Skeletal muscle cell (primary cell): ENCODE measurements around the gene PROM2.

ENCODE experiments used
- DNase-seq: peaks from one replicate; pipeline ENCODE4 v3.0.0-alpha.2; 2010; ENCODE audit warnings: low read depth
- H3K4me3 ChIP-seq: 2 replicates; pipeline ENCODE4 v1.5.1; 2011; ENCODE audit warnings: low read depth, mild to moderate bottlenecking, control low read depth, low read length, moderate library complexity

PROM2 gene

GRCh38 chr2:95301876-95302641, 27.8 kb downstream of the PROM2 start:
- H3K4me3 ChIP-seq: no peak overlapping the region
- no peak for DNase-seq

- no peak for DNase-seq
- H3K4me3 ChIP-seq: no peak overlapping the region
These were observed 29.1 kb downstream of the PROM2 start for GRCh38 chr2:95303191-95303919.

DNA sequence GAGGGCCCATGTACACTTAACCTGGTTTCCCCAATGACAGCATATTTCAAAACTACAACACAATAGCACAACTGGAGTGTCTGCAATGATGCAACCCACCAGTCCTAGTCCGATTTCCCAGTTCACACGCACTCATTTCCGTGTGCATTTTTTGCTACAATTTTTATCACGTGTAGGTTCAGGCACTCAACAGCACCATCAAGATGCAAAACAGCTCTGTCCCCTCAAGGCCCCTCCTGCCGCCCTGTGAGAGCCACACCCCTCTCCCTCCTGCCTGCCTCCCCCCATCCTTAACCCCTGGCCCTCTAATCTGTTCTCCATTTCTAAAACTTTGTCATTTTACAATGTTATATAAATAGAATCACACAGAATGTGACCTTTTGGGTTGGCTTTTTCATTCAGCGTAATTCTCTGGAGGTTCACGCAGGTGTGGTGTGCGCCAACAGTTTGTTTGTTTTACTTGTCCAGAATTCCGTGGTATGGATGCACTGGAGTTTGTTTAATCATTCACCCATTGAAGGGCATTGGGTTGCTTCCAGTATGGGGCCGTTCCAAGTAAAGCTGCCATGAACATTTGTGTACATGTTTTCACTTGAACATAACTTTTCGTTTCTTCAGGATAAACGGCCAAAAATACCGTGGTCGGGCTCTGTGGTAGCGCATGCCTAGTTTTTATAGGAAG, 31.3 kb downstream of the PROM2 start:
- H3K4me3 ChIP-seq: no peak overlapping the region
- no peak for DNase-seq

DNA sequence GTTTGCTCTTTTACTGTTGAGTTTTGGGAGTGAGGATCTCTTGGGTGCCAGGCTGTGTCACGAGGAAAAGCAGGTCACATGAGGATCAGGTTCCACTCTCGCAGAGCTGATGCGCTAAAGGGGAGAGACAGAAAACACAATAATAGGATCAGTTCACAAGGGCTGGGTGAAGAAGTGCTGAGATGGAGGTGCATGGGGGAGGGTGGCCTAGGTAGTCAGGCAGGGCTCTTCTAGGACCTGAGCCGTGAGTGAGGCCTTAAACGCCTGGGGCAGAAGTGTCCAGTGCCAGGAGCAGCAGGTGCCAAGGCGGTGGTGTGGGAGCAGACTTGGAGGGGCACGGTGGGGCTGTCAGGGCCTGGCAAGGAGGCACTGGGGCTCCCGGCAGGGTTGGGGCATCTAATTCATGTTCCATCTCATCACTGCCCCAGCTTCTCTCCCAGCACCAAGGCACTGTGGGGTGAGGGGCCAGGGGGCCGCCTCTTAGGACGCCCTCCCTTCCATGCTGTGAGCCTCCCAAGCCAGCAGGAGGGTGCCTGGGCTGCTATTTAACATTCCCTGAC, 32.2 kb downstream of the PROM2 start:
- no peak for DNase-seq
- no peak overlapping the region for H3K4me3 ChIP-seq

DNA sequence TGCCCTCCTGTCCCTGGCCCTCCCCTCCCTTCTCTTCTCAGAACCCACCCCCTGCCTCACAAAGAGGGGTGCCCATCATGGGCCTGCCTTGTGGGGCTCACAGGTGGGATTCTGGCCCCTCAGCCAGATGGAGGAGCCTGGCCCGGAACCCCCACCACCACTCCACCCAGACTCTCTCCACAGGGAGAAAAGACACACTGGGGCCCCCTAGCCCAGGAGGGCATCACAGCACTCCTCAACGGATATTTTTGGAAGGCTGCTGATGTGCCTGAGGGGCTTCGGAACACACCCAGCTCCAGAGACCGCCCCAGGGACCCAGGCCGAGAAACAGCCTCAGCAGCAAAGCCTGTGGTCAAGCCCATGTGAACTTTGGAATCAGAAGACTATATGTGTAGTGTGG, 32.8 kb downstream of the PROM2 start:
- DNase-seq: no peak
- no peak overlapping the region for H3K4me3 ChIP-seq

- no peak overlapping the region for H3K4me3 ChIP-seq
- DNase-seq: no peak
These were observed 33.6 kb downstream of the PROM2 start for GRCh38 chr2:95307878-95308277.

- no peak for DNase-seq
- H3K4me3 ChIP-seq: no peak overlapping the region
These were observed 34.3 kb downstream of the PROM2 start for GRCh38 chr2:95308426-95308990.

- H3K4me3 ChIP-seq: no peak overlapping the region
- DNase-seq: no peak
These were observed 35.4 kb downstream of the PROM2 start for GRCh38 chr2:95309599-95309998.

- no peak overlapping the region for H3K4me3 ChIP-seq
- DNase-seq: no peak
These were observed 36.0 kb downstream of the PROM2 start for GRCh38 chr2:95310216-95310615.

DNA sequence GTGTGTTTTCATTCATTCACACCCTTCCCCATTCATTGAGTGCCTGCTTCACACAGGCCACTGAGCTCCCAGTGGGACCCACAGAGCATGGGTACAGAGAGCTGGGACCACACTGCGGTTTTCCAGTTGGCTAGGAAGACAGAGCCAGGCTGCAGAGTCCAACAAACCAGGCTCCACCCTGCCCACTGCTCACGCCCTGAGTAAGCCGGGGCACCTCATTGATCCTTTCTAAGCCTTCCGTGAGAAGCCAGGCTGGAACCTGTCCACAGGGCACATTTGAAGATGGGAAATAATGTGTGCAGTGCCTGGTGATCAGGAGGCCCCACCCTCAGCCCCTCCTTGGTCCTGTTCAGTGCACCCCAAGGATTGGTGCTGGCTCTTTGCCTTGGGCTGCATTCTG, 36.4 kb downstream of the PROM2 start:
- no peak overlapping the region for H3K4me3 ChIP-seq
- no peak for DNase-seq

GRCh38 chr2:95311815-95312542, 37.7 kb downstream of the PROM2 start:
- no peak for DNase-seq
- no peak overlapping the region for H3K4me3 ChIP-seq

- no peak overlapping the region for H3K4me3 ChIP-seq
- DNase-seq: no peak
These were observed 38.4 kb downstream of the PROM2 start for GRCh38 chr2:95312543-95313201.

DNA sequence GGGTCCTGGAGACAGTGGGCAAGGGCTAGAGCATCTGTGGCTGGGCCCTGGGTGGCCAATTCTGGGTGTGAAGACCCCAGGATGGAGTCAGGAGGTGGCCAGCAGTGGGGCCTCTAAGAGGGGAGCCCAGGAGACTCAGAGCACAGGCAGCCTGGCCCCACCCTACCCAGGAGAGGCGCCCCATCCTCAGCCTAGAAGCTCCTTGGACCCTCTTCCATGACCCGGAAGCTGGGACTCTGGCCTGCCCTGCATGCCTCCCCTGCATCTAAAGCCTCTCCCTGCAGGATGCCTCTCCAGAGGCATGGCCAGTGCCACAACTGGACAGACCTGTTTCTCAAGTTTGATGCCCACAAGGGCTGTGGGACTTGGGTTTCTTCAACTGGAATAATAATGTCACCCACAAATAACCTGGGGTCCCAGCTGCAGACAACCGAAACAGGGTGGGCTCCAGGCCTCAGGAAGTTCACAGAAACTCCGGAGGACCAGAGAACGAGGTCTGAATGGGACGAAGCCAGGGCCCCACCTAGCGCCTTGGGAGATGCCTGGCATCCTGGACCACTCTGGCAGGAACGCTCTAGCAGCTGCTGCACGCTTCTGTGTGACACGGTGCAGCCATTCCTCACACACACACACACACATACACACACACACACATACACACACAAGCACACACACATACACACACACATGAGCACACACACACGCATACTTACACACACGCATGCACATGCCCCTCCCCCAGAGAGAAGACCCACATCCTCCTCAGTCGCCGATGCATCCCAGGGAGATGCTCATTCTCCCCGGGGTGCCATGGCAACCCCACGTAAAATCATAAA, 39.3 kb downstream of the PROM2 start:
- no peak for DNase-seq

GRCh38 chr2:95314598-95314963, 40.3 kb downstream of the PROM2 start:
- no peak for DNase-seq
- H3K4me3 ChIP-seq: no peak overlapping the region

More for the DNA sequence above, 39.3 kb downstream of the PROM2 start:
- H3K4me3 ChIP-seq: no peak overlapping the region

DNA sequence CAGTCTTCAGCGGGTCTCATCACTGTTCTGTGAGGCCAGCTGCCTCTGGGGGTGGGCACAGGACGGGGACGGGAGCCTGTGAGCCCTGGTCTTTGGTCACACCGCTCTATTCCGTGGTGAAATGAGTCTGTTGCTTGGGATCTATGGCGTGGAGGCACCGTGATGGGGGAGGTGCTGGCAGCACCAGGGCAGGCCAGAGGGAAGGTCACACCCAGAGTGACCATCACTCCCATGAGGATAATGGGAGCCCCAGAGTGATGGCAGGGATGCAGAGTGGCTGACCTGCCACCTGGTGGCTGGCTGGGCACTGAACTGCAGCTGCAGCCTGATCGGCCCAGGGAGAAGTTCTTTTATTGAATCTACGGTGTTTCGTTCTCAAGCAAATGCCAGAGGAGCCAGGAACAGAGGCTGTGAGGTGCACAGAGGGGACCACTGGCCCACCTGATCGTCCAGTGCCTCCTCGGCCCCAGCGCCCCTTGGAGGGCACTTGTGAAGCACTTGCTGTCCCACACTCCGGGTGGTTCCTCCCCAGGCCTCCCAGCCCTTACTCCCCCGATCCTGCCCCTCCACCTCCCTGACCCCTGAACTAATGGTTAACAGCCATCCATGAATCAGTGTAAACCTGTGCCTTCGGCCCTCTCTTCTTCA, 40.8 kb downstream of the PROM2 start:
- no peak overlapping the region for H3K4me3 ChIP-seq
- no peak for DNase-seq

DNA sequence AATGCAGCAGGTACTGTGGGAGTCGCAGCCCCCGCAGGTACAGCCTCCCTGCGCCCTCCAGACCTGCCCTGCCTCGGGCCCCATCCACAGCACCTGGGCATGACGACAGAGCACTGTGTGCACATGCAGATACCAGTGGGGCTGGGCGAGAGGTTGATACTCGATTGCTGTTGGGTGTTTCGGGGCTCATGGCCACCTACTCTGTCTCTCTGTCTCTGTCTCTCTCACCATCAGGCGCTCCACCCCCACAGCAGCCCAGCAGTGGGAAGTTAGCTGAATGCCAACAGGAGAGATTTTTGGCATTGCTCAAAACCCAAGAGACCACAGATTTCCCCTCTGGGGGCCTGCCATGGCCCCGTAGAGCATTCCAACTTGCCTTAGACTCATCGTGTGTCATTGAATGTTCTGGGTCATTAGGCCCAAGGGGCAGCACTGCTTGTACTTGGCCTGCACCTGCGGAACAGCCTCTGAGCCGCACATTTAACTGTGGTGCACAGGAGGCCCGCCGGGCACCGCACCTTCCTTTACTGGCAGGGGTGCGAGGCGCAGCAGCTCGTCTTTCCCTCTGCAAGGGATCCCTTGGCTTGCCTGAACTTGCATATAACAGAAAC, 41.7 kb downstream of the PROM2 start:
- no peak for DNase-seq
- H3K4me3 ChIP-seq: no peak overlapping the region

DNA sequence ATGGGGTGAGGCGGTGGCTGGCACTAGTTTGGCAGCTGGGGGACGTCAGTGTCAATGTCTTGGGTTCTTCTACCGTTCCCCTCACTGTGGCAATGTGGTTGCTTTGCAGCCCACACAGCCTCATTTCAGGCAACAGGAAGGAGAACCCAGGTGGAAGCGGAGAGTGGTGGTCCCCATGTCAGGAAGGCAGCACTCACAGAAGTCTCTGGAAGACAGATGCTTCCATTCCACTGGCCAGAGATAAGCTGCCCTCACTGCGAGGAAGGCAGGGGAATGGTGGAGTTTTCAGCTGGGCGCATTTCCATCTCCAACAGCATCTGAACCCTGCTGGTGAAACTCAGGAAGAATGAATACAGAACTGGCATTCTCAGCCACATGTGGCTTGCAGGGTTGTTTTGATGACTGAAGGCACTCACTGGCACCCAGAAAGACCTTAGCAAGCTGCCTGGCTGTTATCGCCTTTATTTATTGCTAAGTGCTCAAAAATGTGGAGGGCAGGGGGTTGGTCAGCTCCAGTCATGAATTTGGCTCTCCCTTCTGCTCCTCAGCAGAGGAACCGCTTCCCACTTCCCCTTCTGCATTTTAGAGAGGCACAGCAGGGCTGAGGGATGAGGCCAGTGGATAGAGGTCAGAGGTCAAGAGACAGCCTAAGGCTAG, 42.3 kb downstream of the PROM2 start:
- H3K4me3 ChIP-seq: no peak overlapping the region
- DNase-seq: no peak
